SK-N-MC (cell line): ENCODE results near the gene SNX10.

Source experiments
- DNase-seq: peaks from one replicate; pipeline ENCODE4 v3.0.0-alpha.2; 2011; ENCODE audit warnings: low read depth, low spot score
- H3K27ac ChIP-seq: fragments of 200-600 bp; sonication (generic); 2 replicates; pipeline ENCODE4 v1.5.1; 2016; ENCODE audit warnings: mixed run types
- H3K36me3 ChIP-seq: fragments of 200-600 bp; sonication (generic); 2 replicates; pipeline ENCODE4 v1.6.1; 2017; ENCODE audit warnings: antibody characterized with exemption, low read length, mixed read lengths; ENCODE audit not compliant: insufficient read depth
- H3K4me3 ChIP-seq: fragments of 200-600 bp; sonication (generic); 2 replicates; pipeline ENCODE4 v1.5.1; 2016
- H3K9ac ChIP-seq: fragments of 200-600 bp; sonication (generic); 2 replicates; pipeline ENCODE4 v1.8.0; 2017; ENCODE audit warnings: mixed run types, mixed read lengths; ENCODE audit not compliant: insufficient read length
- H3K9me3 ChIP-seq: fragments of 200-600 bp; sonication (generic); 2 replicates; pipeline ENCODE4 v1.6.1; 2017; ENCODE audit warnings: low read depth, mild to moderate bottlenecking, antibody characterized with exemption, low read length, moderate library complexity, mixed read lengths
- EZH2 ChIP-seq: fragments of 200-600 bp; sonication (generic); IDR thresholded peaks from one replicate; pipeline ENCODE4 v1.6.1; 2017; ENCODE audit warnings: antibody characterized with exemption
- FOXP2 ChIP-seq: optimal IDR thresholded peaks from 2 replicates; pipeline ENCODE3; 2011; ENCODE audit warnings: mild to moderate bottlenecking, moderate library complexity; ENCODE audit not compliant: insufficient read depth; ENCODE audit errors: extremely low read length, control extremely low read depth
- POLR2AphosphoS5 ChIP-seq: IDR thresholded peaks from 2 replicates; pipeline ENCODE4 v1.6.1; 2012; ENCODE audit warnings: mild to moderate bottlenecking, low read depth, low read length, borderline replicate concordance

Gene SNX10

DNA sequence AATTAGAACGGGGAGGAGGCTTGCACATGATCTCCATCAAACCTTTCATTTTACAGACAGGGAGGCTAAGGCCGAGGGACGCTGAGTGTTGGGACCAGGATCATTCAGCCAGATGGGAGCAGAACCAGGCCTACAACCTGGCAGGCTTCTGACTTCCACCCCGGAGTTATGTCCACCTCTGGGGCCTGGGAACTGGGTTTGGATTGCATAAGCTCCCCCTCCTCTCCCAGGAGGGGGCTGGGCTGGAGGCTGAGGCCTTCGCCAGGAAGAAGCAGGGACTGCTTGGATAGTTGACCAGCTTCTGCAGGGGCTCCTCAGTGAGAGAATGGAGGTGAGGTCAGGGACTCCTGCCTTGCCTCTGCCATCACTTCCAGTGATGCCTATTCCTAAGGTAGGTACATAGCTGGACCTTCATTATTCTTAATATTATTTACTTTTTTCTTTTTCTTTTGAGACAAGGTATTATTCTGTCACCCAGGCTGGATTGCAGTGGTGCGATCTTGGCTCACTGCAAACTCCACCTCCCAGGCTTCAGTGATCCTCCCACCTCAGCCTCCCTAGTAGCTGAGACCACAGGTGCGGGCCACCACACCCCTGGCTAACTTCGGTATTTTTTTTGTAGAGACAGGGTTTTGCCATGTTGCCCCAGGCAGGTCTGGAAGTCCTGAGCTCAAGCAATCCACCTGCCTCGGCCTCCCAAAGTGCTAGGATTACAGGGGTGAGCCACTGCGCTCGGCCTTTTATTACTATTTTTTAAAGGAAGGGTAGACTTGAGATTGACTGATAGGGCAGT is 1.3 kb downstream of the SNX10 start:
- Histone ChIP-seq H3K36me3 (no peaks in the 10 kb centered on the region), H3K9me3 (no peaks in the 10 kb centered on the region), H3K27ac (no peak overlapping the region), H3K4me3 (no peak overlapping the region), H3K9ac (no peak overlapping the region)
- TF ChIP-seq POLR2AphosphoS5 (no peak), EZH2 (no peak), FOXP2 (no peak)
- DNase-seq: no peak

DNA sequence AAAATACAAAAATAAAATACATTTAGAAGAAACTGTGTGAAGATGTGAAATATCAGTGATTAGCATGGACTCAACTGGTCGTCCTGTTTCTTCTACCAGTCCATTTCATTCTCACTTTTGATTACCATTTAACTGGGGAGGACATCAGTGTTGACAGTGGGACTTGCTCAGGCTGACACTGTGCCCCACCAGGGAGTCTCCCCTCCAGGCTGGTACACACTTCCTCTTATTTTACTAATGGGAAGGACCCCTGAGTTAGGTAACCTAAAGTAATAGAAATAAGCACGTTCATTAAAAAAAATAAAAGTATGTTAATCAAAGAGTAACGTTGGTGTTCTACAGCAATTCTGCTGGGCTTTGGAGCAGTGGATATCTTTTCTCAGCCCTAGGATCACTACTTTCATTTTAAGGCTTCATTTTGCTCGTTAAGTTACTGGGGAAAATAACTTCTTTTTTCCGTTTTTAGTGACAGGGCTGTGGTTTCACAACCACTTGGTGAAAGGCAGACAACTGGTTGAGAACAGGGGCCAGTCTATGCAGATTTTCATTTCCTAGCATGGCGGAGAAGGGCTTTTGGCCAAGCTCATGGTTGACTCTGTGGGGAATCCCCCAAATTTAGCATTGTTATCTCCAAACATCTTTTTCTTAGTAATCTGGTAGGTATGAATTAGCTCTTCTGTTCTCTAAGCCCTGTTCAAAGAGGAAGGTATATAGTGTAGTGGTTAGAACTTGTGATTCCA is 2.1 kb downstream of the SNX10 start:
- Histone ChIP-seq H3K27ac (no peak overlapping the region), H3K9me3 (no peaks in the 10 kb centered on the region), H3K4me3 (no peak overlapping the region), H3K9ac (no peak overlapping the region), H3K36me3 (no peaks in the 10 kb centered on the region)
- no peak for DNase-seq
- no peak for TF ChIP-seq EZH2
- TF ChIP-seq FOXP2: no peak
- no peak for TF ChIP-seq POLR2AphosphoS5

DNA sequence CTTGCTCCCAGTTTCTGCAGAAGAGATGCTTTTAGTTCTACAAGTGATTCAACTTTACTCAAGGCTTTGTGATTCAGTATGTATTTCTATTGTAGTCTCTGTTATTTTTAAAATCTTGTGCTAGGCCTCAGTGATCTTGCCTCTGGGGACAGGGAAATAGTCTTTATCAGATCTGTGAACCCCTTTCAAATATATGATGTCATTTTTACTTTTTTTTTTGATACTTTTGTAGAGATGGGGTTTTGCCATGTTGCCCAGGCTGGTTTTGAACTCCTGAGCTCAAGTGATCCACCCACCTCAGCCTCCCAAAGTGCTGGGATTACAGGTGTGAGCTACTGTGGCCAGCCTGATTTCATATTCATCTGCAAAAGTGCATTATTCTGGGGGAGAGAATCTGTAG is 3.4 kb downstream of the SNX10 start:
- Histone ChIP-seq H3K36me3 (no peaks in the 10 kb centered on the region), H3K9ac (no peak overlapping the region), H3K4me3 (no peak overlapping the region), H3K27ac (no peak overlapping the region), H3K9me3 (no peaks in the 10 kb centered on the region)
- TF ChIP-seq EZH2: no peak
- TF ChIP-seq FOXP2: no peak
- no peak for TF ChIP-seq POLR2AphosphoS5
- DNase-seq: no peak

DNA sequence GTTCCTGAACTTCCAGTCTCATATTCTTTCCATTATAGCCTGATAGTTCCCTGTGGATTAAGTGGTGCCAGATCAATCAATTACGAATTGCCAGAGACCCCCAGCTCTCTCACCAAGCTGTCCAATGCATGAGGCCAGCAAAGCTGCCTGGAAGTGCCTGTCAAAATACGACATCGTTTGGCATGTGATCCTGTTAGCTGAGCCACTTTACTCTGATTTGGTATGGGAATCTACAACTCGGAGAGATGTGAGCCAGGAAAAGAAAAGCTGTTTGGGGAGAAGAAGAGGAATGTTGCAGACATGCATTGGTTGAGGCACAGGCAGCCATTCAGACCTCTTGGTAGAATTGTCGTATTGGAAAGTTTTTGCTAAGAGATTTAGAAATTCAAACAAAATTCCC is 3.9 kb downstream of the SNX10 start:
- Histone ChIP-seq H3K36me3 (no peaks in the 10 kb centered on the region), H3K27ac (no peak overlapping the region), H3K9ac (no peak overlapping the region), H3K4me3 (no peak overlapping the region), H3K9me3 (no peaks in the 10 kb centered on the region)
- DNase-seq: no peak
- no peak for TF ChIP-seq FOXP2
- TF ChIP-seq POLR2AphosphoS5: no peak
- TF ChIP-seq EZH2: no peak

DNA sequence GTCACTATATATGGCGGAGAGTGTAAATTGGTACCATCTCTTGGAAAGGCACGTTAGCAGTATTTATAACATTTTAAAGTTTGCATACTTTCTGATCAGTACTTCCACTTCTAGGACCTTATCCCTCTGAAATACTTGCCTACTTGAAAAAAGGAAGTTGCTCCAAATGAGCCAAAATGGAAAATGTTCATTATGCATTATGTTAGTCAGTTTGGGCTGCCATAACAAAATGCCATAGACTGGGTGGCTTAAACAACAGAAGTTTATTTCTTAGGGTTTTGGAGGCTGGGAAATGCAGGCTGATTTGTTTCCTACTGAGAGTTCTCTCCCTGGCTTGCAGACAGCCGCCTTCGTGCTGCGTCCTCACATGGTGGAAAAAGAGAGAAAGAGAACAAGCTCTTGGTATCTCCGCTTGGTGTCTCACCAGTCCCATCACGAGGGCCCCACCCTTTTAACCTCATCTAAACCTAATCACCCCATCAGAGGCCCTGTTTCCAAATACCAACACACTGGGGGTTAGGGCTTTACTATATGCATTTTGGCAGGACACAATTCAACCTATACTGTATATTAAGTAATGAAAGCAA is 6.9 kb downstream of the SNX10 start:
- DNase-seq: no peak

DNA sequence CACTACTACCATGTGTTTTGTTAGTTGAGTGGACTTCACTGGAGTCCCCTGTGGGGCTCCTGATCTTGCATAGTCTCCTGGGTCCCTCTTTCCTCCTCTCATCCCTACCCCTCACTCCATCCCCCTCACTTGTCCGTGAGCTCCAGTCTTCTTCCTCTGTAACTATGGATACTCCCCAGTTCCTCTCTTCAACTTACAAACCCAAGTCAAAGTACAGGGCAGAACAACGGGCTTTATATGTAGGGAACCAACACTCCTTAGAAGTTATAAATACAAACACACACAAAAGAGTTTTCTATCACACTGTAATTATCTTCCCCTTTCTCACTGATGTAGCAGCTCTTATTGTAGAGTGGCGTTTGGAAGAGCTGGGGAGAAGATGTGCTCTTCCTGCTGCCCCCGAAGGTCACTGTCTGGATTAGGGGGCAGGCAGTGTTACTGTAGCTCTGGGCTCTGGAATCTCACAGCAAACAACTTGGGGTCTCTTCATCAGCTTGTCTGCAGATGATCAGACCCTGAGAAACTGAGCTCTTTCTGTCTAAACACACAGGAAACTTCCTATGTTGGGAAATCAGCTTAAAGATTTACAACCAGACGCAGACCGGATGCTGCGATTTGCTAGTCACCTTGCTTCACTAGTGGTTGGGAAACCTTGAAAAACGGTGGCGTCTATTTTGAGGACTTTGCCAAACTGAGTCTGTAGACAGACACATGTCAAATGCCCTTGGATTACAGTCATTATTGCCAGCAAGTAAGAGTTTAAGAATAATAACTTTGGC is 13.6 kb downstream of the SNX10 start:
- no peak overlapping the region for H3K9ac ChIP-seq
- no peaks in the 10 kb centered on the region for H3K36me3 ChIP-seq
- H3K27ac ChIP-seq: no peak overlapping the region
- DNase-seq: no peak
- H3K4me3 ChIP-seq: no peak overlapping the region
- TF ChIP-seq FOXP2 (no peak), EZH2 (no peak), POLR2AphosphoS5 (no peak)
- H3K9me3 ChIP-seq: no peaks in the 10 kb centered on the region

More for the DNA sequence above, 6.9 kb downstream of the SNX10 start:
- Histone ChIP-seq H3K9ac (no peak overlapping the region), H3K36me3 (no peaks in the 10 kb centered on the region), H3K27ac (no peak overlapping the region), H3K9me3 (no peaks in the 10 kb centered on the region), H3K4me3 (no peak overlapping the region)
- TF ChIP-seq EZH2: no peak
- no peak for TF ChIP-seq POLR2AphosphoS5
- TF ChIP-seq FOXP2: no peak

DNA sequence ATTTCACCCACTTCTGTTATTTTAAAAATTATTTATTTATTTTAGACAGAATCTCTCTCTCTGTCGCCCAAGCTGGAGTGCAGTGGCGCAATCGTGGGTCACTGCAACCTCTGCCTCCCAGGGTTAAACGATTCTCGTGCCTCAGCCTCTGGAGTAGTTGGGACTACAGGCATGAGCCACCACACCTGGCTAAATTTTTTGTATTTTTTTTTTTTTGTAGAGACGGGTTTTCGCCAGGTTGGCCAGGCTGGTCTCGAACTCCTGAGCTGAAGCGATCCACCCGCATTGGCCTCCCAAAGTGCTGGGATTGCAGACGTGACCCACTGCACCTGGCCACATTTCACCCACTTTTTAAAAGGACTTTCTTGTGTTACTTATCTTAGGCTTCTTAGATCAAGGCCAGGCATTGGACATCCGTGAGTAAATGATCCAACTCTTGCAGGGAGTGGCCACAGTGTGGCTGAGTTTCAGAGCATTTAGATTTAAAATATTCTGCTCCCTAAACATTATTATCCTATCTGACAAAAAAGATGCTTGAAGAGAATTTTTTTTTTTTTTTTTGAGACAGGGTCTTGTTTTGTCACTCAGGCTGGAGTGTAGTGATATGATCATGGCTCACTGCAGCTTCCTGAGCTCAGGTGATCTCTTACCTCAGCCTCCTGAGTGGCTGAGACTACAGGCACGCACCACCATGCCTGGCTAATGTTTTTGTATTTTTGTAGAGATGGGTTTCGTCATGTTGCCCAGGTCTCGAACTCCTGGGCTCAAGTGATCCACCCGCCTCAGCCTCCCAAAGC is 14.4 kb downstream of the SNX10 start:
- Histone ChIP-seq H3K9ac (no peak overlapping the region), H3K36me3 (no peaks in the 10 kb centered on the region), H3K27ac (no peak overlapping the region), H3K4me3 (no peak overlapping the region), H3K9me3 (no peaks in the 10 kb centered on the region)
- no peak for TF ChIP-seq FOXP2
- DNase-seq: no peak
